HTR-8/SVneo (cell line): ENCODE results near the gene ZNF507.

Experiments
- DNase-seq: peaks from one replicate; pipeline ENCODE4 v3.0.0; 2011; ENCODE audit warnings: low spot score, mixed read lengths; ENCODE audit not compliant: insufficient read length
- FAIRE-seq: peaks from 2 replicates; lab custom pipeline; 2011; peaks lifted over from hg19 to GRCh38; lab: Jason Lieb, UNC

ZNF507 gene

GRCh38 chr19:32337084-32337808, 8.2 kb upstream of the ZNF507 start:
- DNase-seq: no peak
- no peak for FAIRE-seq

- FAIRE-seq: no peak
- DNase-seq: no peak
Measured at GRCh38 chr19:32339423-32339822, 6.0 kb upstream of the ZNF507 start.

- DNase-seq (no peak), FAIRE-seq (no peak)
Measured at GRCh38 chr19:32339988-32340874, 5.2 kb upstream of the ZNF507 start.

DNA sequence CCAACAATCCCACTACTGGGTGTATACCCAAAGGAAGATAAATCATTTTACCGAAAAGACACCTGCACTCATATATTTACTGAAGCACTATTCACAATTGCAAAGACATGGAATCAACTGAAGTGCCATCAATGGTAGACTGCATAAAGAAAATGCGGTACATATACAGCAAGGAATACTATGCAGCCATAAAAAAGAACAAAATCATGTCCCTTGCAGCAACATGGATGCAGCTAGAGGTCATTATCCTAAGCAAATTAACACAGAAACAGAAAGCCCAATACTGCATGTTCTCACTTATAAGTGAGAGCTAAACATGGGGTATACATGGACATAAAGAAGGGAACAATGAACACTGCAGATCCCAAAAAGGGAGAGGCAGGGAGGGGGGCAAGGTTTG, 2.7 kb upstream of the ZNF507 start:
- FAIRE-seq (no peak), DNase-seq (no peak)

GRCh38 chr19:32343550-32344262, 1.7 kb upstream of the ZNF507 start:
- DNase-seq: no peak
- FAIRE-seq: no peak

DNA sequence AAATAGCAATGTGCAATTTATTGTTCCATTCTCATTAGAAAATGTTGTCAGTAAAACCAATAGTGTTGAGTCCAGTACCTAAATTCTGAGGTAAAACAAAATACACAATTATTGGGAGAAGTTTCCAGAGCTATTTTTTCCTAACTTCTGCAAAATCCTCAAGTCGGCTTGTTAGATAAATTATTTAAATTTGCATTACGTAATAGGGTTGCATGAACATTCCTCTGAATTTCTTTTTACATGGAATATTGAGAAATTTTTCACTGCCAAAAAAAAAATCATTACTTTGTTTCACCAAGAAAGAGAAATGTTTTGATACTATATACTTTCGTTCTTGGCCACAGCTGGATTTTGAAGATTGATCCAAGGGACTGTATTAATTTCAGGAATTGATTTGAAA, 1.5 kb downstream of the ZNF507 start:
- no peak for DNase-seq
- no peak for FAIRE-seq

- FAIRE-seq (no peak), DNase-seq (no peak)
Measured at GRCh38 chr19:32347573-32347972, 2.2 kb downstream of the ZNF507 start.

DNA sequence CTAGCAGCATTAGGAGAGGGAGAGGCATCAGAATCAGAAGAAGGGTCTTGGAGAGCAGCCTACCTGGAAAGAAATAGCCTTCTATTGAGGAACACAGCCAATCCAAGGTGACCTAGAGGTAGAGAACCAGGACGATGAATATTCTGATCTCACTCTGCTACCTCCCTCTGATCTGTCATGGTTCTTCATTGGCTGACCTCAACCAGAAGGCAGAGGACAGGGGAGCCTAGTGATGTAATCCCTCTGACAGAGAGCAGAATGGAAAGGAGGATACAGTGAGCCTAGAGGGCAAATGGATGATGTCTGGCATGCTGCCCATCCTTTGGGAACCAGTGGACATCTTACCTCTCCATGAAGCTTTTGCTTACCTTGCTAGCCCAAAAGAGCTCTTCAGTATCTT, 3.6 kb downstream of the ZNF507 start:
- FAIRE-seq (no peak), DNase-seq (no peak)

DNA sequence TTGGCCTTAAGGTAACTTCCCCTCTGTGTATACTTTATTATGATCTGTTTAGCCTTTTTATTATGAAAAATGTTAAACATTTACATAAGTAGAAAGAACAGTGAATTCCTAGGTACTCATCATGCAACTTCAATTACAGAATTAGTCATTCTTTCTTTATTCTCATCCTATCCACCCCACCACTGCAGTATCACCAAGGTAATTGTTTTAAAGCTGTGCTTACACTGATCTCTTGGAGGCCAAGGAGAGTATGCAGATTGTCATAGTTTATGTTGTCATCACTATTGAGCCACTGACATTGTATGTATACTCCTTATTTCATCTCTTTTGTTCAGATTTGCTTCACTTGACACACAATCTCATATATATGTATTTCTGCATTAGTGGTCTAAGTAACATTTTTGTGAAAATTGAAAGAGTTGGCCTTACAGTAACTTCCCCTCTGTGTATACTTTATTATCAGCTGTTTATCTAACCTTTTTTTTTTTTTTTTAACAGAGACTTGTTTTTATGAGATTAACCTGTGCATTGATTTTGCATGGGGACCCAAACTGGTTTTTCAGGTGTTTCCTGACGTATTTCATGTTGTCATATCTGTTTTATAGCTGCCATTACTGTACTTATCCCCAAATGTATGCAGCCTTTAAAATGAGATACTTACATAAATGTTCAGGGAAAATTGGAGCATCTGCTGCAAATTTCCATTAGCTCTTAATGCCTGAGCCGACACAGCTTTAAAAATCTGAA, 4.5 kb downstream of the ZNF507 start:
- no peak for DNase-seq
- FAIRE-seq: no peak

DNA sequence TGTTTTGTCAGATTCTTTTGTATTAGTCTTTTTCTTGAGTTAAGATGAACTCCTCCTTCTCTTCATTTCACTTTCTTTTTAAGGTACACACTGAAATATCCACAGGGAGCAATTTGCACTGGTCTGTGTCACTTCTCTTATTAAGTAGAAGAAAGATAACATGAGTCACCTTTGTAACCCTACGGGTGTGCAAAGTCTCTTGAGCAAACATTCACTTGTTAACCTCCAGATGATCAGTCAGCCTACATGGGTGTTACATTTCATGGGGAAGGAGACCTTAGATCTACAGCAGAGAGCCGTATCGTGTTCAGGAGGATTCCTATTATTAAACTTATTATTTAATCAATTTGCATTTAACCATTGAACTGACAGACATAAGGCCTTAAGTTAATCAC, 5.1 kb downstream of the ZNF507 start:
- no peak for DNase-seq
- FAIRE-seq: no peak

DNA sequence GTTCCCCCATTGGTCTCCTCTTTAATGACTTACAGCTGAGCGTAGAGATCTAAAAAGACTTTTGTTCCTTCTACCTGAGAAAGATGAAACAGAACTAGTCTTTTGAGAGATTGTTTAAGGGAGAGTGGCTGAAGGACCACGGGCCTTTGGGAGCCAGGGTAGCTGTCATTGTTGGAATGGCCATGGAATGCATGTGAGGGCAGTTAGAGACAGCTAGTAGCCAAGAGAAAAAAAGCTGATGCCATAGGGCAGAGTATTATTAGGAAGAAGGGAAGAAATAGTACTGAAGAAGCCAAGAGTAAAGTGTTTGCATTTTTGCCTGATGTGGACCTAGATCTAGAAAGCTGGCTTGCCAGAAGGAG, 5.6 kb downstream of the ZNF507 start:
- DNase-seq (no peak), FAIRE-seq (no peak)

DNA sequence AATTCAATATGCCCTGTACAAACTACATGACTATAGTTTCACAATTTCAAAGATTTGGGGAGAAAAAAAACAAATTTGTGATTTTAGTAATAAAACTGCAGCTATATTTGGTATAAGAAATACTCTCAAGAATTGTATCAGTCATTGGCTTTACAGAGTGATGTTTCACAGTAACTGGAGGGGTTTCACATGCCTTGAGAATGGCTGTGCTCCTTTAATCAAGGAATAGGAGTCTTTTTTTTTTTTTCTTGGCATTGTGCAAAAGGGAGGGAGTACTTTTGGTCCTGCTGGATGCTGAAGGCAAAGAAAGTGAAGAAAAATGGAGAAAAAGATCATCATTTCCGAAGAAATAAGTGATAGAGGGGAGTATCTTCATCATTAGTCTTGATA, 6.8 kb downstream of the ZNF507 start:
- no peak for DNase-seq
- FAIRE-seq: no peak

DNA sequence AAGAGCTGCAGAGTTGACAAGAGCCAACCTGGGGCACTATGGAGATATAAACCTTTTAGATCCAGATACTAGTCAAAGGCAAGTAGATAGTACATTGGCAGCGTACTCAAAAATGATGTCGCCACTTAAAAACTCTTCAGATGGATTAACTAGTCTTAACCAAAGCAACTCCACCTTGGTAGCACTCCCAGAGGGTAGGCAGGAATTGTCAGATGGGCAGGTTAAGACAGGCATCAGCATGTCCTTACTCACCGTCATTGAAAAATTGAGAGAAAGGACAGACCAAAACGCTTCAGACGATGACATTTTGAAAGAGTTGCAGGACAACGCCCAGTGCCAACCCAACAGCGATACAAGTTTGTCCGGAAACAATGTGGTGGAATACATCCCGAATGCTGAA, 8.9 kb downstream of the ZNF507 start:
- DNase-seq (no peak), FAIRE-seq (no peak)

- no peak for DNase-seq
- no peak for FAIRE-seq
Measured at GRCh38 chr19:32355309-32355708, 9.9 kb downstream of the ZNF507 start.

GRCh38 chr19:32357720-32358119, 12.3 kb downstream of the ZNF507 start:
- FAIRE-seq (no peak), DNase-seq (no peak)

- DNase-seq (no peak), FAIRE-seq (no peak)
Measured at GRCh38 chr19:32358321-32358720, 12.9 kb downstream of the ZNF507 start.

DNA sequence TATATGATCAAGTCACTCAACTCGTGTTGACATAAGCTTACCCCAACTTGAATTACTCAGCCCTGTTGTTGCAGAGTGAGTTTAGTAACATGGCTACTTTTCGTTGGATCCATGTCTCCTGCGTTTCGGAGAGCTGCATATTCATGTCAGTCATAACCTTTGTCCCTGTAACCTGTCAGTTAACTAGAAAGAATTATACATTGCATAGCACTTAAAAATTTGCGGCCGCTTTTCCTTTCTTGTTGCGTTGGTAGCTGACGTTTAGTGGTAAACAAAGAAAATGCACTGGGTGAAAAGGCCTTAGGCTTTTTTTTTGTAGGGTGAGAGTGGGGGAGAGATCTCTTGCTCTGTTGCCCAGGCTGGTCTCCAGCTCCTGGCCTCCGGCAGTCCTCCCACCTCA, 14.2 kb downstream of the ZNF507 start:
- FAIRE-seq (no peak), DNase-seq (no peak)

- FAIRE-seq: no peak
Measured at GRCh38 chr19:32361574-32362317, 16.3 kb downstream of the ZNF507 start.

GRCh38 chr19:32362318-32362691, 16.9 kb downstream of the ZNF507 start:
- no peak for DNase-seq

More at GRCh38 chr19:32361574-32362317, 16.3 kb downstream of the ZNF507 start:
- no peak for DNase-seq

GRCh38 chr19:32363175-32363574, 17.8 kb downstream of the ZNF507 start:
- FAIRE-seq (no peak), DNase-seq (no peak)

More at GRCh38 chr19:32362318-32362691, 16.9 kb downstream of the ZNF507 start:
- FAIRE-seq: no peak
